Neural progenitor cell (in vitro differentiated cells): ENCODE measurements around the gene TTLL5. TPM values are rescaled to one million over a fixed set of nuclear protein-coding genes. Genes with fewer than 3 reads are reported as not detected.

Experiments used
- DNase-seq: peaks from one replicate; pipeline ENCODE4 v3.0.0-alpha.2; 2016; ENCODE audit warnings: low spot score
- H2AFZ ChIP-seq: fragments of 200-600 bp; sonication (generic); replicated peaks from 2 replicates; pipeline ENCODE4 v1.6.1; 2016; ENCODE audit warnings: antibody characterized with exemption
- H3F3A ChIP-seq: fragments of 200-600 bp; sonication (generic); 2 replicates; pipeline ENCODE4 v1.6.1; 2016; ENCODE audit warnings: antibody characterized with exemption, low read depth
- H3K27ac ChIP-seq: fragments of 200-600 bp; sonication (generic); 2 replicates; pipeline ENCODE4 v1.5.1; 2016; ENCODE audit warnings: mild to moderate bottlenecking
- H3K27me3 ChIP-seq: fragments of 200-600 bp; sonication (generic); 2 replicates; pipeline ENCODE4 v1.6.1; 2016; ENCODE audit warnings: mild to moderate bottlenecking, moderate library complexity
- H3K36me3 ChIP-seq: fragments of 200-600 bp; sonication (generic); 2 replicates; pipeline ENCODE4 v1.5.1; 2016
- H3K4me1 ChIP-seq: fragments of 200-600 bp; sonication (generic); 2 replicates; pipeline ENCODE4 v1.6.1; 2016; ENCODE audit warnings: mixed run types
- H3K4me2 ChIP-seq: fragments of 200-600 bp; sonication (generic); 2 replicates; pipeline ENCODE4 v1.6.1; 2016
- H3K4me3 ChIP-seq: fragments of 200-600 bp; sonication (generic); 2 replicates; pipeline ENCODE4 v1.5.1; 2016
- H3K79me2 ChIP-seq: fragments of 200-600 bp; sonication (generic); 2 replicates; pipeline ENCODE4 v1.6.1; 2016; ENCODE audit warnings: low read depth
- H3K9ac ChIP-seq: fragments of 200-600 bp; sonication (generic); 2 replicates; pipeline ENCODE4 v1.6.1; 2016
- H3K9me3 ChIP-seq: fragments of 200-600 bp; sonication (generic); 2 replicates; pipeline ENCODE4 v1.5.1; 2016; ENCODE audit warnings: low read depth
- H4K20me1 ChIP-seq: fragments of 200-600 bp; sonication (generic); 2 replicates; pipeline ENCODE4 v1.6.1; 2016; ENCODE audit warnings: low read depth
- H3K27ac Mint-ChIP-seq: 3 replicates; pipeline ENCODE4 v1.8.0; 2021; ENCODE audit warnings: mixed read lengths
- H3K27me3 Mint-ChIP-seq: 2 replicates; pipeline ENCODE4 v1.8.0; 2022; ENCODE audit warnings: low read depth, mild to moderate bottlenecking, inconsistent platforms, moderate library complexity, mixed read lengths; ENCODE audit not compliant: insufficient read depth
- H3K36me3 Mint-ChIP-seq: 3 replicates; pipeline ENCODE4 v1.8.0; 2021; ENCODE audit warnings: mixed read lengths
- H3K4me1 Mint-ChIP-seq: 3 replicates; pipeline ENCODE4 v1.8.0; 2021; ENCODE audit warnings: mixed read lengths
- H3K4me3 Mint-ChIP-seq: 3 replicates; pipeline ENCODE4 v1.8.0; 2021; ENCODE audit warnings: mild to moderate bottlenecking, moderate library complexity, mixed read lengths
- H3K9me3 Mint-ChIP-seq: 3 replicates; pipeline ENCODE4 v1.8.0; 2020; ENCODE audit warnings: mixed read lengths
- CTCF ChIP-seq: fragments of 200-600 bp; sonication (generic); IDR thresholded peaks from 2 replicates; pipeline ENCODE4 v1.5.1; 2017; ENCODE audit warnings: antibody characterized with exemption, mild to moderate bottlenecking
- EZH2 ChIP-seq: fragments of 200-600 bp; sonication (generic); IDR thresholded peaks from 2 replicates; pipeline ENCODE4 v1.6.1; 2017; ENCODE audit warnings: antibody characterized with exemption, mild to moderate bottlenecking, moderate library complexity
- EZH2phosphoT487 ChIP-seq: fragments of 200-600 bp; sonication (generic); IDR thresholded peaks from 2 replicates; pipeline ENCODE4 v1.6.1; 2017; ENCODE audit warnings: antibody characterized with exemption
- total RNA-seq: library from RNA; depleted of rRNA; stranded (reverse); fragments of >200 nt; gene quantifications from 2 replicates; pipeline ENCODE4 v1.2.3, GENCODE V29; 2015; ENCODE audit warnings: low replicate concordance

Gene TTLL5
- total RNA-seq, 1 donor from 2014 or later: 61.4 TPM

GRCh38 chr14:75879031-75879430, 218.0 kb downstream of the TTLL5 start:
- Histone ChIP-seq H3K27me3 (no peaks in the 10 kb centered on the region), H3K9me3 (no peaks in the 10 kb centered on the region), H3K79me2 (no peaks in the 10 kb centered on the region), H2AFZ (no peak overlapping the region), H3K4me1 (no peaks in the 10 kb centered on the region), H3K4me3 (no peak overlapping the region), H3K27ac (no peak overlapping the region), H3K4me2 (no peak overlapping the region), H3K9ac (no peak overlapping the region), H3F3A (no peaks in the 10 kb centered on the region), H3K36me3 (no peaks in the 10 kb centered on the region), H4K20me1 (no peaks in the 10 kb centered on the region)
- DNase-seq: no peak
- no peak overlapping the region for H3K4me3 Mint-ChIP-seq
- no peak for TF ChIP-seq EZH2phosphoT487
- TF ChIP-seq EZH2: no peak
- TF ChIP-seq CTCF: no peak
- peaks cover 7% of the 10 kb centered on the region for H3K4me1 Mint-ChIP-seq
- H3K27ac Mint-ChIP-seq: no peak overlapping the region
- H3K36me3 Mint-ChIP-seq: peaks cover 6% of the 10 kb centered on the region
- H3K9me3 Mint-ChIP-seq: no peaks in the 10 kb centered on the region
- peaks cover 2% of the 10 kb centered on the region for H3K27me3 Mint-ChIP-seq

DNA sequence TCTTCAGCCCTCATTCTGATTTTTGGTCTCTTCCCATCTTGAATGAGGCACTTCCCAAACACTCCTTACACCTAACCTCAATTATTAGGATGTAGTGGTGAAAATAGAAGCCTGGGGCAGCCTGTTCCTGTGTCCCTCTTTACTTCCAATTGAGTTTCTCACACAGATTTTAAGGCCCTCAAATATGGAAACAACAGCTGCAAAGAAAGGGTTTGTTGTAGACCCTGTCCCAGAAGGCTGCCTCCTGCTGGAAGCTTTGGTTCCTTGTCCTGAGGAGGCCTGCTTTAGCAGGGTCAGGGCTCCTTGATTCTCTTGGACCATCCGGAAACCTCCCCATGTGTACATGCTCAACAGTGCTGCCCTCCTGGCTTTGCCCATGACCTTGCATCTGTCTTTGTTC, 219.5 kb downstream of the TTLL5 start:
- Mint-ChIP-seq H3K4me1 (peaks cover 7% of the 10 kb centered on the region), H3K27ac (no peak overlapping the region), H3K27me3 (peaks cover 2% of the 10 kb centered on the region), H3K9me3 (no peaks in the 10 kb centered on the region), H3K36me3 (peaks cover 8% of the 10 kb centered on the region), H3K4me3 (no peak overlapping the region)
- peak; percentile 41 for TF ChIP-seq CTCF
- no peak for TF ChIP-seq EZH2phosphoT487
- Histone ChIP-seq H2AFZ (no peak overlapping the region), H4K20me1 (no peaks in the 10 kb centered on the region), H3K27me3 (no peaks in the 10 kb centered on the region), H3K4me2 (no peak overlapping the region), H3K27ac (no peak overlapping the region), H3K9me3 (no peaks in the 10 kb centered on the region), H3F3A (no peaks in the 10 kb centered on the region), H3K4me1 (no peaks in the 10 kb centered on the region), H3K9ac (no peak overlapping the region), H3K36me3 (no peaks in the 10 kb centered on the region), H3K79me2 (no peaks in the 10 kb centered on the region), H3K4me3 (no peak overlapping the region)
- DNase-seq: peak; percentile 14

- Mint-ChIP-seq H3K4me1 (peaks cover 7% of the 10 kb centered on the region), H3K27me3 (peaks cover 2% of the 10 kb centered on the region), H3K36me3 (peaks cover 8% of the 10 kb centered on the region), H3K4me3 (no peak overlapping the region), H3K9me3 (no peaks in the 10 kb centered on the region), H3K27ac (no peak overlapping the region)
- no peaks in the 10 kb centered on the region for H3K36me3 ChIP-seq
- no peak for TF ChIP-seq CTCF
- TF ChIP-seq EZH2phosphoT487: no peak
- TF ChIP-seq EZH2: no peak
- no peaks in the 10 kb centered on the region for H3F3A ChIP-seq
- DNase-seq: no peak
- H3K9me3 ChIP-seq: no peaks in the 10 kb centered on the region
- H3K9ac ChIP-seq: no peak overlapping the region
- no peaks in the 10 kb centered on the region for H3K27me3 ChIP-seq
- no peak overlapping the region for H3K27ac ChIP-seq
- H3K4me3 ChIP-seq: no peak overlapping the region
- no peak overlapping the region for H3K4me2 ChIP-seq
- no peaks in the 10 kb centered on the region for H4K20me1 ChIP-seq
- H3K4me1 ChIP-seq: no peaks in the 10 kb centered on the region
- no peaks in the 10 kb centered on the region for H3K79me2 ChIP-seq
- H2AFZ ChIP-seq: no peak overlapping the region
These were observed 220.9 kb downstream of the TTLL5 start for GRCh38 chr14:75881994-75882393.
